Stimulated activated CD4-positive, alpha-beta T cell treated with anti-CD3 and anti-CD28 coated beads, Interleukin-15, amount 100 ng/mL, for 24 hours (primary cell): ENCODE measurements around the gene OVAAL.

Source experiments
- DNase-seq: peaks from one replicate; pipeline ENCODE4 v3.0.0-alpha.2; 2020

Gene OVAAL

DNA sequence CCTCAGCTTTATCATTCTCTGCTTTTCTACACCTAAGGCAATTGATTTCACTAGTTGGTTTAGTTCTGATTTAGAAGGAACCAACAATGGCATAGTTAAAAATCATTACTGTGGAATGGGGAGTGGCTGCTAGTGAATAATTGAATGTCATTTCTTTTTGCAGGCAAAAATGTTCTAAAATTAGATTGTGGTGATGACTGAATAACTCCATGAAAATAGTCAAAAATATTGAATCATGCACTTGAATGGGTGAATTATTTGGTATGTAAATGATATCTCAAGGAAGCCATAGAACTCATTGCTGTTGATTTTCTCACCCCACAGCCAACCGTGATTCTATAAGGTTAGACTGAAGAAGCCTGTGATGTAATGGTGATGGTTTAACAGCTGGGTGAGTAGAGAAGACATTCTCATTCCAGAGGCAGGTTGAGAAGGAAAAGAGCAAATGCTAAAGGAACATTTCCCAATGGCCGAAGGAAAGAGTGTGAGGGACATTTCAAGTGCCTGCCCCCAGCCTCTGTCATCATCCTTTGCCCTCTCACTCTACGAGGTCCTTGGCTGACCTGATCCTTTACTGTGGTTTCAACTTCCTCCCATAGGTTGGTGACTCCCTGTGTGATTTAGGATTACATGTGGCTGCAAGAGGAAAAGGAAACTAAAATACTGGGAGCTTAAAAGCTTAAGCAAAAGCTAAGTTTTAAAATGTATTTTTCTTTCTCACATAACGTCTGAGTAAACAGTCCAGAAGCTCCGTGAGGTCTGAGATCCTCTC, 12.5 kb downstream of the OVAAL start:
- DNase-seq: no peak

DNA sequence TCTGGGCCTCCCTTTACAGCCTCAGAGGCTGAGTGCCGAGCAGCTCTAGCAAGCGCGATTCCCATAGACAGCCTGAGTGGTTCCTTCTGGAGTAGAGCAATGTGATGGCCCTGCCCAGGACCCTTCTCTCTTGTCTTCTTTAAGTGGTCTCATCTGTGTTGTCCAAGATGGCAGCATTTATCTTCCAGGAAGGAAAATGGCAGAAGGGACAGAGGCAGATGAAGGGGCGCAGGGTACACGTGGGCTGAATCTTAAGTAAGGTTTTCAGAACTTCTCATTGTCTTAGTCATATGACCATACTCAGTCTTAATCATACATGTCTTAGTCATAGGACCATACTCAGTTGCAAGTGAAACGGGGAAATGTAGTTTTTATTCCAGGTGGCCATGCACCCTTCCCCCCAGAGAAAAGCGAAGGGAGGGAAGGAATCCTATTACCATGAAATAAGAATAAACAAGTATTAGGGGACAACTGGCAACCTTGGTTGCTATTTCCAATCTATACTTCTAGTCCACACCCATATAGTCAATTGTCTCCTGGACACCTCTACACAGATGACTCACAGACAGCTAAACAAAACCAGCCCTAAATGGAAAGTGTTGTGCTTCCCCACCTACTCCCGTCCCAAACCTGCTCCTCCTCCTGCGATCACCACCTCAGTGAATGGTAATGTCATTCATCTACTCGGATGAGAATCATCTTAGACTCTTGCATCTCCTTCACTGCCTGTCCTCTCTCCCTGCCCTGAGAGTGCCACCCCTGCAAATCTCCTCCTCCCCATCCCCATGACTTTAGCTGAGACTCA, 13.3 kb downstream of the OVAAL start:
- peak; percentile 68 for DNase-seq

DNA sequence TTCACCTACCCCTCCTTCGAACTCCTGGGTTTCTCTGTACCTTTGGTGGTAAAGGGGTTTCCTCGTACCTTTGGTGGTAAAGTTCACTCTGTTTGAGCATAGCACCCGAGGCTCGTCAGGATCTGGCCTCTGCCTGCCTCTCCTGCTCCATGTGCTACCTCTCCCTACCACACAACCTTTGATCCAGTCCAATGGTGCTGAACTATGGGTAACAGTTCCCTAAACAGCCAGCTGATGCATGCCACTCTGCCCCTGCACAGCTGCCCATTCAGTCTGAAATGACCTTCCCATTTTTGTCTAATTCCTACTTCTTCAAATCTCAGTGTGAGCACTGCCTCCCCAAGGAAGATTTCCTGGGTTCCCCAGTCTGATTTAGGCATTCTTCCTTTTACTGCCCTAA, 14.0 kb downstream of the OVAAL start:
- peak; percentile 3 for DNase-seq

DNA sequence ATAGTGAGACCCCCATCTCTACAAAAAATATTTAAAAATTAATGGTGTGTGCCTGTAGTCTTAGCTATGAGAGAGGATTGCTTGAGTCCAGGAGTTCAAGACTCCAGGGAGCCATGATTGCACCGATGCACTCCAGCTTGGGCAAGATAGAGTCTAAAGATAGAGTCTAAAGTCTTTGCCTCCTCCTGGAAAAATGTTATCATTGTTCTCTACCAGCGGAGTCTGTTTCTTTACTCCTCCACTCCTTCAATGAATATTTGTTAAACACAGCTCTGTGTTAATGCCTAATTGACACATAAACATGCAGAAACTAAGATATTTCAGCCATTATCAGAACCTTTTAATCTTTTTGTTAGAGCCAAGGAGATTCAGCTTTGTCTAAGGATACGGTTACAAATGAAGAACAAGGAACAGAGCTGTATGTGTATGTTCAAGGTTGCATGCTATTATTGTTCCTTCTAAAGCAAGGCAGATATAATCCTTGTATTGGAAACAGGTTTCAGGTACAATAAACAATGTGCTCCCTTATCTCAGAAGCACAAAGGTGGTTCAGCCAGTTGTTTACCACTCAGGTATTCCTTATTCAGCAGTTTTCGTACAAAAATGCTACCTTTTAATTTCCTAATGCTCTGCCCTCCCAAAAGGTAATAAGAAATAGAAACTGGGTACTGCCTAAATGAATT, 15.4 kb downstream of the OVAAL start:
- DNase-seq: no peak

DNA sequence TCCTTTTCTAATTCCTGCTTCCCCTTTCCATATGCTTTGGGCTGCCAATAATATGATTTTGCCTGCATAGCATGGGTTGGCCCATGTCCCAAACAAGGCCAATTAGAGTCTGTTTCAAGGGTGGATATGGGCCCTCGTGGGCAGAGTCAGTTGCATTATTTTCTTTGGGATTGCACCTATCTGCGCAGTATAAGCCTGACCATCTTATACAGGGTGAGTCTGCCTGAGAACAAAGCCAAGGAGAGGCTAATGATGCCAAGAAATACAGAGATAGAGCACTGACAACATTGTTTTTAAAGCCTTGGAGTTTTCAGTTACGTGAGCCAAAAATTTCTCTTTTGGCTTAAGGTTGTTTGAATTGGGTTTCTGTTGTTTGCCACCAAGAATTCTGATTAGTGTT, 18.6 kb downstream of the OVAAL start:
- no peak for DNase-seq

DNA sequence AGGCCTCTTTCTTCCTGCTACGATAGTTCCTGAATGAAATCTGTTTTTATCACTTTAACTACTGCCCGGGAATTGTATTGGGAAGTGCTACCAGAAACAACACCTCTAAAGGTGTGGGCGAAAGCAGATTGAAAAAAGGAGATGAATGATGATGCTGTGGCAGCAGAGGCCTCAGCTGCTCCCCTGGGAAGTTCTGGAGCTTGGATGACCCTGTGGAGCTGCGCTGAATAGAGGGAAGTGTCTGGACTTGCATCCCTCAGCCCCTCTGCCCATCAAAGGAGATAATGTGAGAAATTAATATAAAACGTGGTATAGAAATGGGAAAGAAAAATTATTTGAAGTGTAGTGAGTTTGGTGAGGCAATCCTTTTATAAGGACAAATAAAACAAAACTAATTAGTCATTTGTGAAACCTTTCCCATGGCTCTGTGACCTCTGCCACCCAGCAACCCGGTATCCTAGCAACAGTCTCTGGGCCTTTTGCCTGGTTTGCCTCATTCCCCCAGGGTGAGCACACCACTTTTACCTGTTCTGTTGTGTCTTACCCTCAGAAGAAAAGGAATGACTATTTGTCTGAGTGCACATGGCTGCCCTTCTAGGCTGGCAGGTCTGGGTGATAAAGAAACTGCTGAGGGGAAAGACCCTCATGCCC, 21.3 kb downstream of the OVAAL start:
- no peak for DNase-seq

DNA sequence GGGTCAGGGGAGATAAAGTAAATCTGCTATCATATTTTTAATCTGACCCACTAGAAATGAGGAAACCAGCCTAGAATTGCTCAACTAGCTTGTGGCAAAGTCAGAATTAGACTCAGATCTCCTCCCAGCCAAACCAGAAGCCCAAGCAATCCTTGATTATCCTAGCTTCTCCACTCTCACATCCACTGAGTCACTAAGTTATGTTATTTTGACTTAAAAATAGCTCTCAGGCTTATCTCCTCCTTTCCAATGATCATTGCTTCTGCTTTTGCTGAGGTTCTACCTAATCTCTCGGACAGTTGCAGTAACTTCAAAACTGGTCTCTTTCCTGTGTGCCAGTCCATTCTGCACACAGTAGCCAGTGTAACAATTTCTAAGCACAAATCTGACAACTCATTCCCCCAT, 22.9 kb downstream of the OVAAL start:
- no peak for DNase-seq

DNA sequence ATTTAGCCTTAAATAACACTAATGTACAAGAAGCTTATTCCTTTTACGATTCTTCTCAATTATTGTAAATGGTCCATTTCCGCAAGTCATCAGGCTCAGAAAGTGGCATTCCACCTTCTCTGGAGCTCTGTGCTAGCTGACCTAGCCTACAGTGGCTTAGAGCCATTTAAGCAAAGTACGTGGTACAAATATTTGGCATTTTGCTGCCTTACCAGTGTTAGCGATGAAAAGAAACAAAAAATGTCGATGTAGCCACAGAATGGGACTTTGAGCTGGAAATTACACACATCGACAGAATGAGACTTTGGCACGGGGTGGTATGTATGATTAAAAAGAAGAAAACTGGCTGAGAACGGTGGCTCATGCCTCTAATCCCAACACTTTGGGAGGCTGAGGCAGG, 26.1 kb downstream of the OVAAL start:
- no peak for DNase-seq

DNA sequence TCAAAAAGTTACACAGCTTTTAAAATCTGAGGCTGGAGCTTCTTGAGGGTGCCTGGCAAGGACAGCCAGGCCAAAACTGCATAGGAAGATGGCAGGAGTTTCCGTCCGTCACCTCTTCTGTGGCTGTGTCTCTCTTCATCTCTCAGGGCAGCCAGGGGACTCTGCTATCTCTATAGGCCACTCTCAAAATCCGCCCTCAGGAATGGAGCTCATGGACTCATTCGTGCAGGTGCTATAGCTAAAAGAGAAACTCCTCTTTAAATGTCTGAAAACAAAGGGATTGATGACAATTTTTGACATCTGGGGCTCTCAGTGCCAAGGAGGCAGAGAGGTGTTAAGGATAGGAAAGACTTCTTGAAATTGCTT, 27.2 kb downstream of the OVAAL start:
- no peak for DNase-seq

DNA sequence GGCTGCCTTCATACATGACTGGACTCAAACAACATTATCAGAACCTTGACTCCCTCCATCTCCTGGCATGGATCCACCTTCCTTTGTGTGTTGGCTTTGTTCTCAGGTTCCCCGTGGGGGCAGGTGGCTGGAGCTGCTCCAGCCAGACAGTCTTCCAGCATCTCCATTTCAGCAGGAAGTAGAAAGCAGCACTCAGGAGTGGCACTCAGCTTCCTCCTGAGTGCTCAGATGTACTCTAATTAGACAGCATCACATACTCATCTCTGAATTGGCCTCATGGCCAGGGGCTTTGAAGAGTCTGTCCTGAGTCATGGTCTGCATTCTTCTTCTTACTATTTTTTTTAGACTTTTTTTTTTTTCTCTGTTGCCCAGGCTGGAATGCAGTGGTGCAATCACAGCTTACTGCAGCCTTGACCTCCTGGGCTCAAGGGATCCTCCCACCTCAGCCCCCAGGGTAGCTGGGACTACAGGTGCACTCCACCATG, 27.9 kb downstream of the OVAAL start:
- peak; percentile 2 for DNase-seq

DNA sequence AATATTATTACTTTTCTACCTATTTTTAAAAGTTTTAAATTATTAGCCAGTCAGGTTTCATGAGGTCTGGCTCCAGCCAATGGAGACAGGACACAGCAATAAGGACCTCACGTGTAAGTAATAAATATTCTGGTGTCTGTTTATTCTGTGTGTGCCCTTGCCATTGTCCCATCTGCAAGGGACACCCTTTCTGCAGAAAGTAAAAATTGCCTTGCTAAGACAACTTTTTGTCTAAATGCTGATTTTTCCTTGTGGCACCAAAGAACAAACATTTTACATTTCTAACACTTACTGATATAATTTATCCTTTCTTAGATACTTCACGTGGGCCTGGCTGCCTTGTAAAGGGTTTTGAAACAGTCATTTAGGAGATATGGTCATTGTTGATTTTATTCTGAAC, 29.4 kb downstream of the OVAAL start:
- no peak for DNase-seq

DNA sequence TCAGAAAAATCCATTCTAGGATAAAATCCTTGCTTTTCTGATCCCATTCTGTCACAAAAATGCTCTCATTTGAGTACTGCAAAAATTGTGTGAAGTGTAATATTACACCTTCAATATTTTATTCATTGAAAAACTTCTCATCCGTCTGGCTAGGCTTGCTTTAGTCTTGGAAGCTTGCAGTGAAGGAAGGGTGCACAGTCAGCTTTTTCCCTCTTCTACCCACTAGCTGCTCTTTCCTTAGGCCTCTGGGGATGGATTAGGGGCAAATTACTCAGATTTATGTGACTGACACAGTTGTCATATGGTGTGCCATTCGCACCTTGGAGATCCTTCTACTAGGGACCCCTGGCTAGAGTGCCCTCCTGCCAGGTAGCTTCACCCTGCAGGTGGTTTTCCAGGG, 32.1 kb downstream of the OVAAL start:
- DNase-seq: no peak

DNA sequence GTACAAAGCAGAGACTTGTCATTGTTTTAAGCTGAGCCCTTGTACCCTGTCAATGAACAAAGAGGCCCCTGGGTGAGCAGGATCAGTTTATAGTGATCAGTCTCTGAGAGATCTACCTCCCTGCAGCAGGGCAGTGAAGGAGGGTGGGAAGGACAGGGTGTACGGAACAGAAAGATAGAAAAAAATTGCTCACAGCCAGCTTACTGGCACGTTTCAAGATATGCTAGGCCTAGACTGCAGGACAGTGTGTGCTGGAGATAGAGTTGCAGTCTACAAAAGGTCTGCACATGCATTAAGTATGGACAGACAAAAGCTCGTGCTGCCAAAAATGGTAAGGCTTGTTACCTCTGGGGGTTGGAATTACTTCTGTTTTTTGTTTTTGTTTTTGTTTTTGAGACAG, 34.6 kb downstream of the OVAAL start:
- no peak for DNase-seq

DNA sequence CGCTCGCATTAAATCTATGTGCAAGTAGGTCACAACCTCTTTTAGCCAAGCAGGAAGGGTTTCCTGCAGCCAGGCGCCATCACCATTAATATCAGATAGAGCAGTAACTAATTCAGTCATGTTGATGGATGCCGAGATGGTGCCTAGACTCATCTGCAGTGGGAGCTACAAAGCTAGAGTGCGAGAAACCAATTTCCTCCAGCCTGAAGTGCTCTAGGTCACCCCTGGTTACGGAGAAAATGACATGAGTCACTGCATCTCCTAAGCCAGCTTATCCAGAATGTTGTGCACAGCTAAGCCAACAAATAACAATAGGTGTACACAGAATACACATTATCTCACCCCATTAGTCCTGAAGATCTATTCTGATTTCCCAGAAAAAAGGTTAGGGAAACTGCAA, 36.0 kb downstream of the OVAAL start:
- no peak for DNase-seq

DNA sequence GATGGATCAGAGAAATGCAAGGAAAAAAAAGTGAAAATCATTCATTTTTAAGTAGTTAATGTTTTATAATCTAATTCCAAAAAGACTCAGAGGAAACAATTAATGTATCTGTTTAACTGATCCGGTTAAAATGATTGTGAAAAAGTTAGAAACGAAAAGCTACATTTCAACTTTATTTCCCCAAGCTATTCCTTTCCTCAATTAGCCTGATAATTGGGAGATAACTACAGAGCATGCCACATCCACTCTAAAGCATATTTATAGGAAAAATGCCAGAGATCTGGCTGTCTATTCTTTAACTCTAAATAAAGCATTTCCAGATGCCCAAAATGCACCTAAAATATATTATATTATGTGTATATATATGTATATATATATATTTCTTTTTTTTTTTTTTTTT, 37.2 kb downstream of the OVAAL start:
- no peak for DNase-seq

DNA sequence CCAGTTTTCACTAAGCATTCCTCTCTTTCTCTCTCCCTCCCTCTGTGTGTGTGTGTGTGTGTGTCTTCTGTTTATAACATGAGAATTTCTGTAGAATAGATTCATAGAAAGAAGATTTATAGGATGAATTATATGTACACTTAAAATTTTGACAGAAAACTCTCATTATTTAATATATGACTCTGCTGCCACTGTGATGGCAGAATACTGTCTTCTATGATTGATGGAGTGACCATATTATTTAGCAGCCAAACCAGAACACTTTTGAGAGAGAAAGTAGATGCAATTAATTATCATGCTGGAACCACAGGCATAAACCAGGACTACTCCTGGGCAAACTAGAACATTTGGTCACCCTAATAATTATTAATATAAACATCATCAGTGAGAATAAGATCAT, 38.8 kb downstream of the OVAAL start:
- no peak for DNase-seq

DNA sequence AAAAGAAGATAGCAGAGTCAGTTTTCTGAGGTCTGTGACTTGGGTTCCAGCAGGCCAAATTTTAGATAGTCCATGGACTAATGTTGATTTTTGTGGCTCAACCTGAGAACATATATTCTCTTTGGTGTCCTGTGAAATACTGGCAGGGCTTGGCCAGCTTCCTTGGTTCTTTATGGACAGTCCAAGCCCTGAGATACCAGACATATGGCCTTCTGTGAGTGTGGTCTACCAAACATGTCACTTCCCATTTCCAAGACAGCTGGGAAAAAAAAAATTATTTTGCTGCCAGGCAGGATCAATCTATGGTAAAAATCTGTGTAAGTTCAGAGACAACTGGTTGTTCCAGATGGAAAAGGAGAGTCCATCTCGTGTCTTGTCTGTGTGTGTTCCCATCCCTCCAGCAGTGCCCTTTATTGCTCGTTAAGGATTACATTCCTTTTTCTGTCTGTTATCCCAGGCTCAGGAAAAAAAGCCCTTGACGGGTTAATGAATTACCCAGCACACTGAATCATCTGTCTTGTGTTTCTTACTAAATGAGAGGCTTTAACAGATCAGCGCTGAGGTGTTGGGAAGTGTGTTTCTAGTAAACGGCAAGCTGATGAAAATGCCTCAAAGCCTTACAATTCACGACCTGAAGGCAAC, 39.7 kb downstream of the OVAAL start:
- no peak for DNase-seq

DNA sequence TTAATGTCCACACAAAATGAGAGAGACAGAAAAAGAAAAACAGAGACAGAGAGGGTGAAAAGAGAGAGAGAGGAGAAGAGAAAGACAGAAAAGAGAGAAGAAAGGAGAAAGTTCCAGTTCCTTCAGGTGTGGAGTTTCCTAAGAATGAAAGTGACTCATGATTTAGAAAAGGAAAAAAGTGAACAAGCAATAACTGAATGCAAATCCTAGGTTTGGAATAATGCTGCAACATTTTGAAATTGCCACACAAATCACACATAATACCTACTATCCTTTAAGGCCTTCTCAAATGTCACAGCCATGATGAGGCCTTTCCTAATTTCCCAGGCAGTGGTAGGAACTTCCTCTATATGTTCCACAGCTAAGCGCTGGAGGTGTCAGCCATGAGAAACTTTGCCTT, 41.6 kb downstream of the OVAAL start:
- DNase-seq: no peak

DNA sequence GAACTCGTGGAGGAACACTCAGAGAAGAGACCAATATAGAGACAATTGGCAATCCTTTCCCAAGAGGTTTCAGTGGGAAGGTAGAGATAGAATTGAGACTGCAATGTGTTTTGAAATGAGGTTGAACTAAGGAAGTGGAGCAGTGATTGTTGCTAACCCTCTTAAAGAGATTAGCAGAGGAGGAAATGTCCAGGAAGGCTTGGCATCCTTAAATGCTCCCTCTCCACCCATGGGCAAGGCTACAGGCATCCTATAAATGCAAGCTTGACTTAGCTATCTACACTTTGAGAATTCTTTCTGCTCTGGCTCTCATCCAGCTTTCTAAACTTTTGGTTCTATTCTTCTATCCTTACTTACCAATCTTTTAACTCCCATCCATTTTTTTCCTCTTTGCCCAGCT, 42.7 kb downstream of the OVAAL start:
- DNase-seq: no peak

DNA sequence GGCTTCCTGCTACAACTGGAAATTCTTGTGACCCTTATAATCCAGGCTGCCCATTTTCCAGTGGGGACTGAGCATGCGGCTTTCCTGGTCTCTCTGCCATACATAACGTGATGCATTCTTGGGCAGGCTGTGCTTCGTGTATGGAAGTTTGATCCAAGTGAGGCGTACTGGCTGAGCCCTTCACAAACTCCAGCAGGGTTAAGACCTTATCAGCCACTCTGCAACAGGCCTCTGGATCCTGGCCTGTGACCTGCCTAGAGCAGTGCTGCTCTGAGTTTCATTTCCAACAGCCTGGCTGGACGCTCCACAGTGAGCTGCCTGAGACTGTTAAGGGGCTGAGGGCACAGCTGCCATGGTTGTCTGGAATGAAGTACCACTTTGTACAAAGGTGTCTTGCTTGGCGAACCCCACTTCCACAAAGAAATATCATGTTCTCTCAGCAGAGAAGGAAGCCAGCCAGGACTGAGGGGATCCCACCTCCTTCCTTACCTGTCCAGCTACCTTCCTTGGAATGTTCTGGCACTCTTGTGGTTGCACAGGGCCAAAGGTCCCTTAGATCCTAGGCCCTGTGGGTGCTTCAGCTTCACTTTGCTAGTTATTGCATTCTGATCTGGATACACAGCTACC, 44.6 kb downstream of the OVAAL start:
- DNase-seq: no peak

DNA sequence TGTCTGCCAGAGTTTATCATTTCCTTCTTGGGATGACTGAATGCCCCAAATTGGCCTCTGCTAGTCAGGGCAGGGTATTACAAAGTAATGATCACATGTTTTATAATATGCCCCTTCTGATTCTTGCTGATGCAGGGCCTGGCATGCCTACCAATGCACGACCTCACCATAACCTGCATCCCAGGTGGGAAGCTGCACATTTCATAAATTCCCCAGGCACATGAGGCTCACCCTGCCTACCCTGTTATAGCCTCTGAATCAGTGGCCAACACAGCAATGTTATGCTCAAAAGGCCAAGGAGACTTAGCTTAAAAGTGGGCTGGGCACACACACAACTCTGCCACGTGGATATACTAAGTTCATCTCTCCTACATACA, 45.1 kb downstream of the OVAAL start:
- DNase-seq: no peak

DNA sequence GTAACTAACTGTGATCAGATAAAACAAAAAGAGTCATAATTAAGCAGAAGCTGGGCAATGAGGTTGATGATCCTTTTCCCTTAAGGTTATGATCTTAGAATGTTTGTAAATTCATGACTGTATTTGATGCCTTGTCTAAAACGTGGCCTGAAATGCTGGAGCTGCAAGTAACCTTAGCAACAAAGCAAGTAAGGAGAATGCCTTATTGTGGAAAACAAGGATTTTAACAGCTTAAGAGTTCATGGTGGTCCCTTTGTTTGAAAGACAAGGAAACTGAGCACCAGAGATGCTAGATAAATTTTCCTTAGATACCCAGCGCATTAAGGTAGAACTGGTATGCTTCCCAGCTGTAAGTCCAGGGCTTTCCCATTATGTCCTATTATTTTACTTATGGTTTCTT, 47.4 kb downstream of the OVAAL start:
- DNase-seq: no peak
